ES-I3 (cell line): ENCODE data around the gene RAP1GAP2.

ENCODE experiments used
- H3K36me3 ChIP-seq: 2 replicates; pipeline ENCODE4 v1.6.1; 2013; ENCODE audit warnings: mild to moderate bottlenecking, low read length, control low read depth, moderate library complexity; ENCODE audit not compliant: insufficient read depth
- H3K4me1 ChIP-seq: 2 replicates; pipeline ENCODE4 v1.6.1; 2013; ENCODE audit warnings: mild to moderate bottlenecking, control low read depth, low read length; ENCODE audit not compliant: insufficient read depth
- H3K9ac ChIP-seq: 2 replicates; pipeline ENCODE4 v1.6.1; 2013; ENCODE audit warnings: low read depth, mild to moderate bottlenecking, low read length, moderate library complexity
- H3K9me3 ChIP-seq: 2 replicates; pipeline ENCODE4 v1.6.1; 2013; ENCODE audit warnings: mild to moderate bottlenecking, low read length, moderate library complexity; ENCODE audit not compliant: control insufficient read depth, insufficient read depth

RAP1GAP2 gene

DNA sequence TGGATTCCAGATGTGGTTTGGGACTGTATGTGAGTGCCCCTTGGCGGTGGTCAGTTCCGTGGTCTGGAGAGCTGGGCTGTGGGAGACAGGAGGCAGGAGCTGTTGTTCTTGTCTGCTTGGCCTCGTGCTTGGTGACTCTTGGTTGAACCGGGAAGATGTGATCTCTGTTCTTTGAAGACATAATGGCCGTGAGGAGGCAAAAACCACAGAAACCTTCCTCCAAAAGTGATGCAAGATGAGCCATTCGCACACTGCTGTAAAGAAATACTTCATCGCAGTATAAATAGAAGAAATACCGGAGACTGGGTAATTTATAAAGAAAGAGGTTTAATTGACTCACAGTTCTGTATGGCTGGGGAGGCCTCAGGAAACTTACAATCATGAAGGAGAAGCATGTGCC, 128.8 kb downstream of the RAP1GAP2 start:
- Histone ChIP-seq H3K9ac (no peak overlapping the region), H3K36me3 (no peaks in the 10 kb centered on the region), H3K4me1 (peaks cover 9% of the 10 kb centered on the region; the same call in 1 of the 2 replicates), H3K9me3 (no peaks in the 10 kb centered on the region)

- Histone ChIP-seq H3K9me3 (no peaks in the 10 kb centered on the region), H3K36me3 (no peaks in the 10 kb centered on the region), H3K4me1 (peaks cover 17% of the 10 kb centered on the region), H3K9ac (no peak overlapping the region)
Observed at GRCh38 chr17:2926019-2926650, 129.9 kb downstream of the RAP1GAP2 start.

- peaks cover 23% of the 10 kb centered on the region for H3K4me1 ChIP-seq
- H3K9me3 ChIP-seq: no peaks in the 10 kb centered on the region
- no peaks in the 10 kb centered on the region for H3K36me3 ChIP-seq
- H3K9ac ChIP-seq: no peak overlapping the region
Observed at GRCh38 chr17:2928294-2928890, 132.2 kb downstream of the RAP1GAP2 start.

- peaks cover 17% of the 10 kb centered on the region for H3K4me1 ChIP-seq
- no peaks in the 10 kb centered on the region for H3K9me3 ChIP-seq
- no peaks in the 10 kb centered on the region for H3K36me3 ChIP-seq
- H3K9ac ChIP-seq: no peak overlapping the region
Observed at GRCh38 chr17:2929881-2930533, 133.8 kb downstream of the RAP1GAP2 start.

- Histone ChIP-seq H3K36me3 (no peaks in the 10 kb centered on the region), H3K9me3 (no peaks in the 10 kb centered on the region), H3K9ac (no peak overlapping the region), H3K4me1 (peaks cover 17% of the 10 kb centered on the region)
Observed at GRCh38 chr17:2931876-2932275, 135.6 kb downstream of the RAP1GAP2 start.

- no peak overlapping the region for H3K9ac ChIP-seq
- H3K9me3 ChIP-seq: no peaks in the 10 kb centered on the region
- H3K4me1 ChIP-seq: peaks cover 17% of the 10 kb centered on the region
- H3K36me3 ChIP-seq: no peaks in the 10 kb centered on the region
Observed at GRCh38 chr17:2932946-2933345, 136.7 kb downstream of the RAP1GAP2 start.

DNA sequence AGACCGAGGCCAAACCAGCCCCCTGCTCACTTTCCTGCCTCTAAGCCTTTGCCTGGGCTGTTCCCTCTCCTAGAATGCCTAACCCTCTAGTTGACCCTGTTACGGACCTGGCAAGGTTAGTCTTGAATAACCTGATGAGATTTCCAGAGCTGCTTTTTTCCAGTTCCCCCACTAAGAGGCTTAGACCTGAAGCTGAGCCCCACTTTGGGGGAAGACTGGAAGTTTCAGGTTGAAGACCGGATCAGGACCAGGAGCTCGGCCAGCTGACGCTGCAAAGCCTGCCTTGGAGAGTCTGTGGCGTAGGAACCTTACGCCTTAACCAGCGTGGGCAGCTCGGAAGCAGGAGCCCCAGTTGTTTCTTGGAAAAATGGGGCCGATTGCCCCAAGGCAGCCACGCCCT, 137.4 kb downstream of the RAP1GAP2 start:
- H3K36me3 ChIP-seq: no peaks in the 10 kb centered on the region
- peaks cover 17% of the 10 kb centered on the region for H3K4me1 ChIP-seq
- no peaks in the 10 kb centered on the region for H3K9me3 ChIP-seq
- no peak overlapping the region for H3K9ac ChIP-seq

GRCh38 chr17:2935632-2936031, 139.4 kb downstream of the RAP1GAP2 start:
- no peak overlapping the region for H3K9ac ChIP-seq
- H3K9me3 ChIP-seq: no peaks in the 10 kb centered on the region
- H3K36me3 ChIP-seq: no peaks in the 10 kb centered on the region
- H3K4me1 ChIP-seq: peaks cover 12% of the 10 kb centered on the region

GRCh38 chr17:2936351-2936750, 140.1 kb downstream of the RAP1GAP2 start:
- Histone ChIP-seq H3K36me3 (no peaks in the 10 kb centered on the region), H3K9ac (no peak overlapping the region), H3K9me3 (no peaks in the 10 kb centered on the region)

GRCh38 chr17:2936771-2937321, 140.6 kb downstream of the RAP1GAP2 start:
- Histone ChIP-seq H3K9ac (no peak overlapping the region), H3K4me1 (peaks cover 4% of the 10 kb centered on the region; the same call in 1 of the 2 replicates), H3K9me3 (no peaks in the 10 kb centered on the region), H3K36me3 (no peaks in the 10 kb centered on the region)

More at GRCh38 chr17:2936351-2936750, 140.1 kb downstream of the RAP1GAP2 start:
- peaks cover 8% of the 10 kb centered on the region; the same call in 1 of the 2 replicates for H3K4me1 ChIP-seq

DNA sequence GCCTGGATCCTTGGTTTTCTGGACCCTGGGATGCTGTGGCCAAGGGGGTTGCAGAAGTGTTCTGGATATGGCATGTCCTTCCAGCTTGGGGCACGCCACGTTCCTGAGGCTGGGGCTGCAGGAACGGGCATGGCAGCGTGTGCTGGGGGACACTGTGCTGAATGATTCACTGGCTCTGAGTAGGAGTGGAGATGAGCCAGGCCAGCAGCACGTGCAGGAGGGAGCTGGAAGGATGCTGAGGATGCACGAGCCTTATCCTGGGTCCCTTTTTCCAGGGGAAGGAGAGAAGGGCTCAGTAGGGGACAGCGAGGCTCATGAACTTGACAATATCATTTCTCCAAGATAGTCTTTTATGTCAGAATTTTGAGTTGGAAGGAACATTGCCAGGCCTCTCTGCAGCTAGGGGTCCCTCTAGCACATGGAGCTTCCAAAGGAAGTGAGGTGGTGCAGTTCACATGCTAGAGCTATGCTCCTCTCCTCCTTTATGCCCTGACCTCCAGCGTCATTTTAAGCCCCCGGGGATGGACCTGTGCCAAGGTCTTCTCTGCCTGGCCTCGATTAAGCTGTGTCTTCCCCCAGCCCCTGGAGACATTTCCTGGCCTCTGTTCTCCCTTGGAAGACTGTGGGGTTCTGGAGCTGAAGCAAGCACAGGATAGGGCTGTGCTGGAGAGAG, 141.2 kb downstream of the RAP1GAP2 start:
- Histone ChIP-seq H3K9me3 (no peaks in the 10 kb centered on the region), H3K36me3 (no peaks in the 10 kb centered on the region), H3K4me1 (peaks cover 4% of the 10 kb centered on the region; the same call in 1 of the 2 replicates), H3K9ac (no peak overlapping the region)

DNA sequence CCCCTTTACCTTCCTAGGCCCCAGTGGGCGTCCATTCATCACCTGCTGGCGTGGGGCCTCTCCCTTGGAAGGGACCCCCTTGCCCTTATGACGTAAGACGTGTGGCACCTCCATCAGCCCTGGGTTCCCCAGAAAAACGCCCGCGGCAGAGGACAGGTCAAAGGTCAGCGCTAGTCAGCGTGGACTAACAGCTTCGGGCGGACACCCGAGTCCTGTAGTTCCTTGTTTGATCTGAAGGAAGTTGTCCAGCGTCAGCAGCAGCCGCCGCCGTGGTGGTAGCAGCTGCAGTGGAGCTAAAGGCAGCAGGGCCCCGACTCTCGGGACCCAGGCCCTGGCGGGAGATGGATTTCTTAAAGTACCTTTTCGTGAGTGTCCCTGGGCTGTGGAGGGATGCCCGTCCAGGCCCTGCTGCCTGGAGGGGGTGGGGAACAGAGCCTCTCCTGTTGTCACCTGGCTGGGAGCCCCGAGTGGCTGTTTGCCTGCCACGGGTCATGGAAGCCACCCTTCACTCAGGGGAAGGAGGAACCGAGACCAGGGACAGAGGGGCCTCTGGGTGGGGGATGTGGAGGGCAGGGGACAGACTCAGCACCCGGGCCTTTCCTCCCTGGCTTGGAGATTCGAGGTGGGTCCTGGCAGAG, 143.6 kb downstream of the RAP1GAP2 start:
- H3K4me1 ChIP-seq: peaks cover 4% of the 10 kb centered on the region; the same call in 1 of the 2 replicates
- no peaks in the 10 kb centered on the region for H3K9me3 ChIP-seq
- H3K9ac ChIP-seq: no peak overlapping the region
- H3K36me3 ChIP-seq: no peaks in the 10 kb centered on the region

- Histone ChIP-seq H3K9ac (no peak overlapping the region), H3K36me3 (no peaks in the 10 kb centered on the region), H3K4me1 (peaks cover 4% of the 10 kb centered on the region; the same call in 1 of the 2 replicates), H3K9me3 (no peaks in the 10 kb centered on the region)
Observed at GRCh38 chr17:2940352-2940751, 144.1 kb downstream of the RAP1GAP2 start.

DNA sequence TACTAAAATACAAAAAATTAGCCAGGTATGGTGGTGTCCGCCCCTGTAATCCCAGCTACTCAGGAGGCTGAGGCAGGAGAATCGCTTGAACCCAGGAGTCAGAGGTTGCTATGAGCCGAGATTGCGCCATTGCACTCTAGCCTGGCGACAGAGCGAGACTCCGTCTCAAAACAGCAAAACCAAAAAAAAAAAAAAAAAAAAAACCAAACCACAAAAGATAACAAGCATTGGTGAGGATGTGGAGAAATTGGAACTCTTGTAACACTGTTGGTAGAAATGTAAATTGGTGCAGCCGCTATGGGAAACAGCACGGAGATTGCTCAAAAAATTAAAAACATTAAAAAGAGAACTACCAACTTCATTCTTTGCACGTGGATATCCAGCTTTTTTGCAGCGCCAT, 147.7 kb downstream of the RAP1GAP2 start:
- Histone ChIP-seq H3K9ac (no peak overlapping the region), H3K4me1 (peaks cover 4% of the 10 kb centered on the region; the same call in 1 of the 2 replicates), H3K36me3 (no peaks in the 10 kb centered on the region), H3K9me3 (no peaks in the 10 kb centered on the region)
